GM19467 (cell line): ENCODE data around the gene SERGEF.

Experiments
- ATAC-seq: cut with Tn5 transposase; IDR thresholded peaks from one replicate; pipeline ENCODE4 v1.9.1; 2021; ENCODE audit warnings: mild to moderate bottlenecking, moderate library complexity; ENCODE audit not compliant: unreplicated experiment

Gene SERGEF

GRCh38 chr11:17867341-17867740 lies 145.5 kb downstream of the SERGEF start:
- ATAC-seq = no peak

GRCh38 chr11:17865765-17866428 lies 146.9 kb downstream of the SERGEF start:
- ATAC-seq = no peak

- ATAC-seq = no peak
Observed at GRCh38 chr11:17864478-17864941, 148.3 kb downstream of the SERGEF start.

- no peak for ATAC-seq
Observed at GRCh38 chr11:17861036-17861755, 151.7 kb downstream of the SERGEF start.

GRCh38 chr11:17859552-17859951 lies 153.3 kb downstream of the SERGEF start:
- no peak for ATAC-seq

GRCh38 chr11:17855531-17856290 lies 157.1 kb downstream of the SERGEF start:
- ATAC-seq = no peak

GRCh38 chr11:17853280-17853679 lies 159.6 kb downstream of the SERGEF start:
- no peak for ATAC-seq

- no peak for ATAC-seq
Observed at GRCh38 chr11:17852246-17852645, 160.6 kb downstream of the SERGEF start.

GRCh38 chr11:17851697-17852096 lies 161.2 kb downstream of the SERGEF start:
- no peak for ATAC-seq

- ATAC-seq = no peak
Observed at GRCh38 chr11:17850336-17850735, 162.5 kb downstream of the SERGEF start.

- no peak for ATAC-seq
Observed at GRCh38 chr11:17848715-17849114, 164.1 kb downstream of the SERGEF start.

GRCh38 chr11:17846852-17847453 lies 165.9 kb downstream of the SERGEF start:
- no peak for ATAC-seq

GRCh38 chr11:17845431-17845881 lies 167.4 kb downstream of the SERGEF start:
- no peak for ATAC-seq

GRCh38 chr11:17840101-17840548 lies 172.7 kb downstream of the SERGEF start:
- ATAC-seq = no peak

GRCh38 chr11:17839450-17839849 lies 173.4 kb downstream of the SERGEF start:
- no peak for ATAC-seq

- no peak for ATAC-seq
Observed at GRCh38 chr11:17838102-17838501, 174.7 kb downstream of the SERGEF start.

- no peak for ATAC-seq
Observed at GRCh38 chr11:17831883-17832282, 181.0 kb downstream of the SERGEF start.

- ATAC-seq = no peak
Observed at GRCh38 chr11:17831228-17831627, 181.6 kb downstream of the SERGEF start.

- no peak for ATAC-seq
Observed at GRCh38 chr11:17828311-17828751, 184.5 kb downstream of the SERGEF start.

- no peak for ATAC-seq
Observed at GRCh38 chr11:17827006-17827405, 185.8 kb downstream of the SERGEF start.

GRCh38 chr11:17822401-17822781 lies 190.5 kb downstream of the SERGEF start:
- ATAC-seq = no peak
